ENCODE data around the gene DOP1A. TPM values are rescaled to one million over a fixed set of nuclear protein-coding genes. Genes with fewer than 3 reads are reported as not detected.

DOP1A gene, protein sequence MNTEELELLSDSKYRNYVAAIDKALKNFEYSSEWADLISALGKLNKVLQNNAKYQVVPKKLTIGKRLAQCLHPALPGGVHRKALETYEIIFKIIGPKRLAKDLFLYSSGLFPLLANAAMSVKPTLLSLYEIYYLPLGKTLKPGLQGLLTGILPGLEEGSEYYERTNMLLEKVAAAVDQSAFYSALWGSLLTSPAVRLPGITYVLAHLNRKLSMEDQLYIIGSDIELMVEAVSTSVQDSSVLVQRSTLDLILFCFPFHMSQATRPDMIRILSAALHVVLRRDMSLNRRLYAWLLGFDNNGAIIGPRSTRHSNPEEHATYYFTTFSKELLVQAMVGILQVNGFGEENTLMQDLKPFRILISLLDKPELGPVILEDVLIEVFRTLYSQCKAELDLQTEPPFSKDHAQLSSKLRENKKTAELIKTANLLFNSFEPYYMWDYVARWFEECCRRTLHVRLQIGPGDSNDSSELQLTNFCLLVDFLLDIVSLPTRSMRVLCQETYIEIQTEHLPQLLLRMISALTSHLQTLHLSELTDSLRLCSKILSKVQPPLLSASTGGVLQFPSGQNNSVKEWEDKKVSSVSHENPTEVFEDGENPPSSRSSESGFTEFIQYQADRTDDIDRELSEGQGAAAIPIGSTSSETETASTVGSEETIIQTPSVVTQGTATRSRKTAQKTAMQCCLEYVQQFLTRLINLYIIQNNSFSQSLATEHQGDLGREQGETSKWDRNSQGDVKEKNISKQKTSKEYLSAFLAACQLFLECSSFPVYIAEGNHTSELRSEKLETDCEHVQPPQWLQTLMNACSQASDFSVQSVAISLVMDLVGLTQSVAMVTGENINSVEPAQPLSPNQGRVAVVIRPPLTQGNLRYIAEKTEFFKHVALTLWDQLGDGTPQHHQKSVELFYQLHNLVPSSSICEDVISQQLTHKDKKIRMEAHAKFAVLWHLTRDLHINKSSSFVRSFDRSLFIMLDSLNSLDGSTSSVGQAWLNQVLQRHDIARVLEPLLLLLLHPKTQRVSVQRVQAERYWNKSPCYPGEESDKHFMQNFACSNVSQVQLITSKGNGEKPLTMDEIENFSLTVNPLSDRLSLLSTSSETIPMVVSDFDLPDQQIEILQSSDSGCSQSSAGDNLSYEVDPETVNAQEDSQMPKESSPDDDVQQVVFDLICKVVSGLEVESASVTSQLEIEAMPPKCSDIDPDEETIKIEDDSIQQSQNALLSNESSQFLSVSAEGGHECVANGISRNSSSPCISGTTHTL (N-terminal part only)
- total RNA-seq: 10 to 100 TPM; 16.5 to 19.2 TPM

DNA sequence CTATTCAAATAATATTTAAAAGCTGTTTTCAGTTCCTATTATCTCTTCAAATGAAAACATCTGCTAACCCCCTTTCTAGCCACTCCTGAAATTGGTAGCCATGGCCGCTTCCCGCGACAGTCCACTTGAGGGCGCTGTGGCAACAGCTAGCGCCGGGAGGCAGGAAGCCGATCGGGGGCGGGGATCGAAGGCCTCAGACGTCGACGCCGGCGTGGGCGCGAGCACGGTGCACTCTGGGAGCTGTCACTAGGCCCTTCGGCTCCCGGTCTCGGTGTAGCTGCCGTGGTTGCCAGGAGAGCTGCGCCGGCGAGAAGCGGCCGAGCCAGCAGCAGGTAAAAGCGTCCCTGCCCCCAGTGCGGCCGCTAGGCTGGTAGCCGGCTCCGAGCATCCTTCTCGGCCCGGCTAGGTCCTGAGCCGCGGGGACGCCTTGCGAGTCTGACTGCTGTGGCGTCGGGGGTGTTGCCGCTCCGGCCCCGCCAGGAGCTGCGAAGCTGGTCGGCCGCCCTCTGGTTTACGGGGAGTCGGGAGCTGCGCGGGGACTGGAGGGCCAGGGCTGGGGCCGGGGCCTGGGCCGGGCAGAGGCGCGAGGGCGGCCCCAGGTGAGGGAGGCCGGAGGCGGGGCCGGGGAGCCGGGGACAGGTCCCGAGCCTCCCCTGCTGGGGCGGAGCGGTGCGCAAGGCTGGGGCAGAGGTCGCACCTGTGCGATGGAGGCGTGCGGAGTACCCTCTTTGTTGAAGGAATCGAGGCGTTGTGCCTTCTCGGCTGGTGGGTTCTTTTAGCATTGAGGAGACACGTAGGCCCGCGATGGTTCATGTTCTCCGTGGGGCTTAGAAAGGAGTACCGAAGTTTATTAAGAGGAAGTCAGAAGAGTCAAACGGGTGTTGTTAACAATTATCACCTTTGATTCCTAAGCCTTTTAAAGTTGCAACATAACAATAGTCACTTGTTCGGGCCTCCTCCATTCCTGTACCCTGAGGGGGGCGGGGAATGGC is at the start of gene DOP1A:
TSS of gene DOP1A (plus strand) at position 224 of the 992 bp plus-strand sequence. CDS start 29,307 bp downstream, outside the sequence.

DNA sequence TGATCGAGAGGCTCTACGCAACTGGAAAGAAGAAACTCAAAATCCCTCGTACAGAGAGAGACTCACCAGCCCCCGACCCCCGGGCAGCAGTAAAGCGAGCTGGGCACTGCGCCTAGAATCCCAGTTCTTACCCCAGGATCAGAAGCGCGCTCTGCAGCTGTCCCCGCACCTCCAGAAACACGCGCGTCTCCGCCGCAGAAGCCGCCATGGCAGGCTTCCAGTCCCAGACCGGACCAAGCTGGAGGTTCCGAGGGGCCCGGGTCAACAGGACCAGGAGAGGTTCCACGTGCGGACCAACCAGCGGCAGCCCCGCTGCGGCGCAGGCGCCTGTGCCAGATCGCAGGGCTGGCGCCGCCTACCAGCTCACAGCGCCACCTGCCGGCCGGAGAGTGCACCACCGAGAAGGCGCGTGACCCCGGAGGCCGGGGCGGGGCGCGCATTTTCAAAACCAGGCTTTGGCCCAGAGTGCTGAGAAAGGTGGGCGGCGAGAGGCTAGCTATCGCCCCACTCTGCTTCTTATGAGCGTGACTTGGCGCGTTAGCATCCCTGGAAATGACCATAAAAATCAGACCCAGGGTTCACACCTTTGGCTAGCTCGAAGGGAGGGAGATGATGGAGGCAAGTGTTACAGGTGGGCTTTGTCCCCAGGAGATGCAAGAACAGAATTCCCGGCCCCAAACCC is 1.8 kb upstream of the DOP1A start, which contains the start of gene UBE3D:
TSS of gene UBE3D (minus strand) at position 331 of the 682 bp plus-strand sequence. CDS start at position 208, 123 bp downstream.

DNA sequence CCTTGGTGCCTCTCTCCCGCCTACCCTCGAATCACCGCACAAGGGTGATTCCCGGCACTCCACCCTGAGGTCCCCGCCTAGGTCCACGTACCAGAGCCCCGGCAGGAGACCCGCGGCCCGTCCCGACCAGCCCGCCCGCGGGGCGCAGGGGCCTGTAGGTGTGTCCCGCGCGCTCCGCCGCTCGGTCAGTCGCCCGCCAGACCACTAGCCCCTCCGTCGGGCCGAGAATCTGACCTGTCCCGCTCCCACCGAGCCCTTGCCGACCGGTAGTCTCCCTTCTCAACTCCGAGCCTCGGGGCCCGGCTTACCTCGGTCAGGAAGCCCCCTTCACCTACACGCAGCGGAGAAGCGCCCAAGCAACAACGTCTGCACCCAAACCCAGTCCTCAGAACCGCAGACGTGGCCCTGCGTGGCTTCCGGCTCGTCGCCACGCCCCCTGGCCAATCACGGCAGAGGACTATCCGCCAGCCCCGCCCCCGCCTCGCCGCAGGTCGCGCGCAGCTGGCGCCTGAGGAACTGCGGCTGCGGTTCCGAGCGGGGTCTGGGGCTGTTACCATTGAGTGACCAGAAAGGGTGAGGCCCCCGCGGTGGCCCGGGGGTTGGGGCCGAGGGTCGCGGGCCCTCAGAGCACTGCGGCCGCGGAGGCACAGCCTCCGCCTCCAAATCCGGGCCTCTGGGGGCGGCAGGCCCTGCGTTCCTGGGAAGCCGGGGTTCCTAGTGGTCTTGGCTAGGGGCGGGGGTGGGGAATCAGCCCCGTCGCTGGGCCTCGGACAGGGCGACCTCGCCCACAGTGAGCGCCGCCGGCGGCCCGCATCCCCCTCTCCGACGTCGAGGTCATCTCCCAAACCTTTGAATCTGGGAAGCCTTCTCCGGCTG is 125.6 kb downstream of the DOP1A start, which contains the start of the genes PGM3 and RWDD2A:
TSS of gene PGM3 (minus strand) at position 395 of the 876 bp plus-strand sequence. CDS start 2,253 bp downstream, outside the sequence.
TSS of gene RWDD2A (plus strand) at position 487 of the 876 bp plus-strand sequence. CDS start 1,095 bp downstream, outside the sequence.

Other genes starting within 250 kb of the DOP1A start
- 1 to 10 TPM; 4.3 to 5.1 TPM for gene UBE3D, start 1.8 kb upstream of the DOP1A start, total RNA-seq
- gene PGM3, start 125.6 kb downstream of the DOP1A start, total RNA-seq: 10 to 100 TPM; 15.1 to 17.3 TPM
- 1 to 10 TPM; 1.6 to 2.1 TPM for gene RWDD2A, start 125.7 kb downstream of the DOP1A start, total RNA-seq

Data from activated naive CD4-positive, alpha-beta T cell treated with anti-CD3 and anti-CD28 coated beads, Interleukin-2, amount 10 ng/mL, durations not matched to agents 5 hours and 36 hours (primary cell).